SK-N-SH (cell line): ENCODE measurements around the gene UBTF. TPM values are rescaled to one million over a fixed set of nuclear protein-coding genes. Genes with fewer than 3 reads are reported as not detected.
"Not testable (repeated sequence)": the region's sequence is repeated elsewhere in the genome, so short reads cannot be mapped to it uniquely, and the experiment has no call there.

Experiments
- CTCF ChIA-PET: fragments of 300-600, 350-600 bp; formaldehyde crosslinking; extraction: SDS; loops from one replicate; lab custom pipeline; 2021; lab: Yijun Ruan, JAX
- POLR2A ChIA-PET: fragments of 350-600 bp; sonication (Branson Sonifier 250); formaldehyde crosslinking; extraction: SDS; loops from one replicate; lab custom pipeline; 2020; ENCODE audit warnings: antibody characterized with exemption, inconsistent platforms; lab: Yijun Ruan, JAX
- DNase-seq: peaks from one replicate; pipeline ENCODE4 v3.0.0; 2012
- H2AFZ ChIP-seq: fragments of 200-600 bp; sonication (generic); 2 replicates; pipeline ENCODE4 v1.8.1; 2016; ENCODE audit warnings: antibody characterized with exemption, mild to moderate bottlenecking, low read depth
- H3F3A ChIP-seq: fragments of 200-600 bp; sonication (generic); replicated peaks from 2 replicates; pipeline ENCODE3; 2016; ENCODE audit warnings: antibody characterized with exemption, mild to moderate bottlenecking; ENCODE audit not compliant: insufficient read depth
- H3K27ac ChIP-seq, 2 experiments: fragments of 200-500 bp in 1 of 2; fragments of 200-600 bp in 1 of 2; sonication (Bioruptor generic) in 1 of 2; sonication (generic), shearing (Covaris generic) in 1 of 2; 2 replicates each; pipeline versions ENCODE4 v1.5.1 to v1.6.1; 2014 to 2016; ENCODE audit warnings: low read depth in 2 of 2, inconsistent platforms in 1 of 2, low read length in 1 of 2, mild to moderate bottlenecking in 1 of 2, mixed read lengths in 1 of 2
- H3K27me3 ChIP-seq: fragments of 200-600 bp; sonication (generic), shearing (Covaris generic); 2 replicates; pipeline ENCODE4 v1.6.1; 2016; ENCODE audit warnings: mixed run types; ENCODE audit not compliant: insufficient read depth
- H3K36me3 ChIP-seq, 2 experiments: fragments of 200-500 bp in 1 of 2; fragments of 200-600 bp in 1 of 2; sonication (Bioruptor generic) in 1 of 2; sonication (generic) in 1 of 2; replicated peaks in 1 of 2; 2 replicates each; pipeline versions ENCODE3 to v1.5.1; 2014 to 2016; ENCODE audit warnings: low read length in 1 of 2, mild to moderate bottlenecking in 1 of 2; ENCODE audit not compliant: insufficient read depth in 2 of 2, control insufficient read depth in 1 of 2
- H3K4me1 ChIP-seq, 2 experiments: fragments of 200-500 bp in 1 of 2; fragments of 200-600 bp in 1 of 2; sonication (Bioruptor generic) in 1 of 2; sonication (generic), shearing (Covaris generic) in 1 of 2; 2 replicates each; pipeline versions ENCODE4 v1.5.1 to v1.6.1; 2014 to 2016; ENCODE audit warnings: low read depth in 1 of 2, low read length in 1 of 2, mixed run types in 1 of 2; ENCODE audit not compliant: insufficient read depth in 2 of 2, control insufficient read depth in 1 of 2
- H3K4me2 ChIP-seq: fragments of 200-600 bp; sonication (generic), shearing (Covaris generic); 2 replicates; pipeline ENCODE4 v1.6.1; 2017; ENCODE audit warnings: mixed run types
- H3K4me3 ChIP-seq, 2 experiments: fragments of 200-500 bp in 1 of 2; fragments of 200-600 bp in 1 of 2; sonication (Bioruptor generic) in 1 of 2; sonication (generic), shearing (Covaris generic) in 1 of 2; 2 replicates each; pipeline versions ENCODE4 v1.5.1 to v1.8.1; 2014 to 2016; ENCODE audit warnings: low read depth in 2 of 2, inconsistent platforms in 1 of 2, low read length in 1 of 2, mild to moderate bottlenecking in 1 of 2, mixed read lengths in 1 of 2, moderate library complexity in 1 of 2
- H3K79me2 ChIP-seq: fragments of 200-600 bp; sonication (generic); 2 replicates; pipeline ENCODE4 v1.8.1; 2017; ENCODE audit warnings: mild to moderate bottlenecking; ENCODE audit not compliant: insufficient read depth
- H3K9ac ChIP-seq: fragments of 200-600 bp; sonication (generic); 2 replicates; pipeline ENCODE4 v1.6.1; 2017; ENCODE audit warnings: mixed run types
- H3K9me2 ChIP-seq: fragments of 200-600 bp; sonication (generic); 2 replicates; pipeline ENCODE4 v1.6.1; 2017; ENCODE audit warnings: mixed run types
- H3K9me3 ChIP-seq: fragments of 200-600 bp; sonication (generic); 2 replicates; pipeline ENCODE4 v1.6.1; 2017; ENCODE audit warnings: mixed run types, mild to moderate bottlenecking, moderate library complexity
- H4K20me1 ChIP-seq: fragments of 200-600 bp; sonication (generic); 2 replicates; pipeline ENCODE4 v1.6.1; 2017; ENCODE audit warnings: mild to moderate bottlenecking, mixed run types; ENCODE audit not compliant: insufficient read depth
- CHD2 ChIP-seq: fragments of 150-350 bp; IDR thresholded peaks from 2 replicates; pipeline ENCODE4 v1.6.1; 2018; ENCODE audit warnings: low read length; ENCODE audit not compliant: partially characterized antibody
- FOXJ3 ChIP-seq: sonication (generic); formaldehyde crosslinking; IDR thresholded peaks from 2 replicates; pipeline ENCODE4 v1.5.1; 2020; ENCODE audit warnings: mild to moderate bottlenecking, missing genetic modification reagents
- GABPA ChIP-seq: IDR thresholded peaks from 2 replicates; pipeline ENCODE4 v1.4.0; 2012; ENCODE audit warnings: low read depth, mild to moderate bottlenecking
- IRF3 ChIP-seq: fragments of 150-350 bp; IDR thresholded peaks from 2 replicates; pipeline ENCODE4 v1.6.1; 2016; ENCODE audit warnings: mild to moderate bottlenecking, low read depth, low read length
- JUND ChIP-seq: IDR thresholded peaks from 2 replicates; pipeline ENCODE4 v1.4.0; 2012
- MAX ChIP-seq: IDR thresholded peaks from 2 replicates; pipeline ENCODE4 v1.4.0; 2012; ENCODE audit warnings: low read depth
- NFIC ChIP-seq: IDR thresholded peaks from 2 replicates; pipeline ENCODE4 v1.4.0; 2012; ENCODE audit warnings: borderline replicate concordance
- NRF1 ChIP-seq: IDR thresholded peaks from 2 replicates; pipeline ENCODE4 v1.6.1; 2012; ENCODE audit warnings: low read depth, mild to moderate bottlenecking, low read length
- POLR2AphosphoS5 ChIP-seq: IDR thresholded peaks from 2 replicates; pipeline ENCODE4 v1.6.1; 2012; ENCODE audit warnings: low read depth, low read length
- RFX5 ChIP-seq: IDR thresholded peaks from 2 replicates; pipeline ENCODE4 v1.6.1; 2012; ENCODE audit warnings: mild to moderate bottlenecking, improper control_type of control experiment, low read length
- RXRA ChIP-seq: IDR thresholded peaks from 2 replicates; pipeline ENCODE4 v1.4.0; 2012; ENCODE audit warnings: low read depth, mild to moderate bottlenecking, borderline replicate concordance
- SMC3 ChIP-seq: IDR thresholded peaks from 2 replicates; pipeline ENCODE4 v1.6.1; 2012; ENCODE audit warnings: low read depth, low read length, improper control_type of control experiment
- TCF12 ChIP-seq: IDR thresholded peaks from 2 replicates; pipeline ENCODE4 v1.4.0; 2012
- WGBS: methylation state at CpG from one replicate; pipeline ENCODE4 v1.1.6; 2017; ENCODE audit warnings: low lambda C conversion rate; 5-methylcytosine and 5-hydroxymethylcytosine counted together
- polyA plus RNA-seq, 3 experiments: library from polyadenylated mRNA; depleted of rRNA; stranded (reverse); fragments of >200 nt; gene quantifications; 2 replicates each; pipeline ENCODE4 v1.2.3, GENCODE V29; 2012

Gene UBTF
- polyA plus RNA-seq, 1 of the 3 experiments (the other 2 are of a cell fraction): 37.2 TPM

GRCh38 chr17:44241106-44241624 lies 21.7 kb upstream of the UBTF start:
- Histone ChIP-seq H3K9me2 (no peaks in the 10 kb centered on the region), H3K79me2 (no peaks in the 10 kb centered on the region), H3K9me3 (no peaks in the 10 kb centered on the region), H3F3A (no peaks in the 10 kb centered on the region), H4K20me1 (no peaks in the 10 kb centered on the region)
- POLR2A ChIA-PET: no interaction called here
- DNase-seq: peak; percentile 4
- WGBS: 60% methylated on average over 6 of the region's 6 CpGs
- no peak for TF ChIP-seq RFX5
- TF ChIP-seq NRF1: no peak
- TF ChIP-seq SMC3: no peak
- TF ChIP-seq RXRA: no peak
- TF ChIP-seq CHD2: no peak
- TF ChIP-seq TCF12: no peak
- no peak for TF ChIP-seq GABPA
- TF ChIP-seq IRF3: no peak
- no peak for TF ChIP-seq NFIC
- no peak for TF ChIP-seq MAX
- no peak for TF ChIP-seq JUND
- TF ChIP-seq FOXJ3 (CRISPR knock-in tag): no peak
- no peak for TF ChIP-seq POLR2AphosphoS5
- TF ChIP-seq, all 33 proteins: peak for 0
- Histone ChIP-seq H2AFZ (no peak overlapping the region), H3K9ac (no peak overlapping the region), H3K27ac (no peak overlapping the region), H3K27me3 (no peaks in the 10 kb centered on the region), H3K36me3 (no peaks in the 10 kb centered on the region), H3K4me1 (no peaks in the 10 kb centered on the region), H3K4me3 (no peak overlapping the region), H3K4me2 (no peak overlapping the region)
- CTCF ChIA-PET: interaction anchor here (0.8 kb wide), 1 partner anchor 27 kb away, joined by 3 read pairs; the partner anchor contains the start of gene SLC4A1

- POLR2A ChIA-PET, H3K27me3 ChIP-seq: not testable (repeated sequence)
These were observed 18.4 kb upstream of the UBTF start for GRCh38 chr17:44237886-44238285.

More at GRCh38 chr17:44237886-44238285, 18.4 kb upstream of the UBTF start:
- H3K36me3 ChIP-seq, DNase-seq, H4K20me1 ChIP-seq, H2AFZ ChIP-seq, H3K4me3 ChIP-seq, H3K27ac ChIP-seq, H3K79me2 ChIP-seq, H3K9ac ChIP-seq, H3K4me2 ChIP-seq, H3K9me3 ChIP-seq, H3F3A ChIP-seq, H3K4me1 ChIP-seq, CTCF ChIA-PET, H3K9me2 ChIP-seq: not testable (repeated sequence)
- WGBS: 88% methylated on average over 10 of the region's 28 CpGs
